ENCODE results near the gene TMEM69.
"Not testable (repeated sequence)": the region's sequence is repeated elsewhere in the genome, so short reads cannot be mapped to it uniquely, and the experiment has no call there.

The TMEM69 gene

GRCh38 chr1:45687754-45688740 lies at the start of gene TMEM69:
TSS of gene TMEM69 (plus strand) at chr1:45688181. CDS start at chr1:45691069, 2,888 bp downstream.
- peak; percentile 83 for DNase-seq

GRCh38 chr1:45640293-45640692 lies 47.7 kb upstream of the TMEM69 start:
- DNase-seq = no peak

GRCh38 chr1:45643321-45643720 lies 44.7 kb upstream of the TMEM69 start:
- DNase-seq = no peak

- no peak for DNase-seq
Observed at GRCh38 chr1:45643978-45644377, 44.0 kb upstream of the TMEM69 start.

GRCh38 chr1:45644661-45645060 lies 43.3 kb upstream of the TMEM69 start:
- DNase-seq = no peak

GRCh38 chr1:45647248-45648021 lies 40.5 kb upstream of the TMEM69 start:
- no peak for DNase-seq

GRCh38 chr1:45654540-45655280 lies 33.3 kb upstream of the TMEM69 start:
- DNase-seq = no peak

GRCh38 chr1:45656573-45657226 lies 31.3 kb upstream of the TMEM69 start:
- no peak for DNase-seq

- no peak for DNase-seq
Observed at GRCh38 chr1:45658171-45658570, 29.8 kb upstream of the TMEM69 start.

- no peak for DNase-seq
Observed at GRCh38 chr1:45659222-45659621, 28.8 kb upstream of the TMEM69 start.

- no peak for DNase-seq
Observed at GRCh38 chr1:45660336-45660735, 27.6 kb upstream of the TMEM69 start.

- DNase-seq = no peak
Observed at GRCh38 chr1:45666836-45667235, 21.1 kb upstream of the TMEM69 start.

GRCh38 chr1:45667321-45668111 lies 20.5 kb upstream of the TMEM69 start:
- no peak for DNase-seq

GRCh38 chr1:45668526-45668925 lies 19.5 kb upstream of the TMEM69 start:
- DNase-seq = no peak

- no peak for DNase-seq
Observed at GRCh38 chr1:45669379-45669778, 18.6 kb upstream of the TMEM69 start.

GRCh38 chr1:45669859-45670655 lies 17.9 kb upstream of the TMEM69 start:
- DNase-seq = no peak

GRCh38 chr1:45673956-45674355 lies 14.0 kb upstream of the TMEM69 start:
- DNase-seq = no peak

GRCh38 chr1:45674478-45674877 lies 13.5 kb upstream of the TMEM69 start:
- no peak for DNase-seq

- DNase-seq = not testable (repeated sequence)
Observed at GRCh38 chr1:45676553-45676952, 11.4 kb upstream of the TMEM69 start.

- no peak for DNase-seq
Observed at GRCh38 chr1:45677751-45678245, 10.2 kb upstream of the TMEM69 start.

- DNase-seq = no peak
Observed at GRCh38 chr1:45678489-45678888, 9.5 kb upstream of the TMEM69 start.
